GM19468 (cell line): ENCODE measurements around the gene ARMS2.

Source experiments
- ATAC-seq: cut with Tn5 transposase; IDR thresholded peaks from one replicate; pipeline ENCODE4 v1.9.1; 2021; ENCODE audit warnings: mild to moderate bottlenecking, moderate library complexity, moderate number of reproducible peaks; ENCODE audit not compliant: unreplicated experiment; ENCODE audit errors: extremely low read depth

Gene ARMS2

GRCh38 chr10:122449153-122449552 is 5.3 kb upstream of the ARMS2 start:
- ATAC-seq, result no peak

- ATAC-seq, result no peak
Measured at GRCh38 chr10:122450353-122450990, 4.0 kb upstream of the ARMS2 start.

- no peak for ATAC-seq
Measured at GRCh38 chr10:122454071-122454470, 382 bp upstream of the ARMS2 start.

DNA sequence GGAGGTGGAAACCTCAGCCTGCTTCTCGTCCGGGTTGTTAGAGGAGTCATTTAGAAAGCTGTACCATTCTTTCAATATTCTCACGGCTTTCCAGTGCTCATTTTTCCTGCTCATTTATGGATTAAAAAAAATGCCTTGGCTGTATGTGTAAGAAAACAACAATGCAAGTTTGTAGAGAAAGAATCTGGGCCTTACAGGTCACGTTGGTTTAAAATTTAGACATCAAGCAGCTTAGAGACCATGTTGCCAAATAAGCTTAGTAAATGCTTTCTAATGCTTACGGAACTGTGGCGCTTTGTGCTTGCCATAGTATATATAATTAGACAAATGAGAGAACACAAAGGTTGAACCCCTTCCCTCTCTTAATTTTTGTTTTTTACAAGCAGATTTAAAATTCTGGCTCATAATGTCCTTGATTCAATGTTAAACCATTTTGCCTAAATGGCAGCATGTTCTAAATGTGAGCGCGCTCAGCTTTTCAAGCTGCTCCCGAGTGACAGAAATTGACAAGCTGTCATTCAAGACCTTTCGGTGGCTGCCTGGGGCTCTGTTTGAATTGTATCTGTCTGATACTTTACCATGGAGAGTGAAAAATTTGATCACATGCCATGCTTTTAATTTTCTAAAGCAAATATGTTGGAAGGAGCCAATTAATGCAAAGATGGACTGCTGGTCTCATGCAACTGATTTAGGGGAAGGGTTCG is 1.1 kb downstream of the ARMS2 start:
- ATAC-seq, result no peak

GRCh38 chr10:122457934-122458333 is 3.5 kb downstream of the ARMS2 start:
- no peak for ATAC-seq

GRCh38 chr10:122458693-122459092 is 4.2 kb downstream of the ARMS2 start:
- ATAC-seq, result no peak

DNA sequence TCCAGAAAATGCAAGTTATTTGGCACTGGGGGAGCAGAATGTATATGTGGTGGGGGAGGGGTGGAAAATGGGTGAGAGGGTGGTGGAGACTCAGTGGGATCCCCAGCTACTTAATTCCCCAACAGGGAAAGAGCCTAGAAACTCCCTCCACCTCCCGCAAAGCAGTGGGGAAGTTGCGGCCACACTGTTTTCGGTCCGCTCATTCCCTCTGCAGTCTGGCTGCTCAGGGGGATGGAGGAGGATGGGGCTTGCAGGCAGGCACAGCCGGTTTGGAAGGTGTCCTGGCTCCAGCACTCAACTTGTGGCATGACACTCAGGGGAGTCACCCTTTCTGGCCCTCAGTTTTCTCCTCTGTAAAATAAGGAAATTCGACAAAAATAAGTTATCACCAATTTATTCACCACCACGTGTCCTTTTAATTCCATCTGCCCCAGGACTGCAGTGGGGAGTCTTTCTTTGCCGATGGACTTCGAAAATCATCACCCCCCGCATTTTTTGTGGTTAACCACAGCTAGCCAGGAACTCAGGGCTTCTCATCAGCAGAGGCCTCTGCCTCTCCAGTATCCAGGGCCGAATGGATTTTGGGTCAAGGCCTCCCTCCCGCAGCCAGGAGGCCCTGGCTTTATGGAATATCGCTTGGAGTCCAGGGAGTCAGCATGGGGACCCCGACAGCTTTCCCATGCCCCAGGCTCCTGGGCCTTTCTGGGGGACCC is 5.3 kb downstream of the ARMS2 start:
- no peak for ATAC-seq

DNA sequence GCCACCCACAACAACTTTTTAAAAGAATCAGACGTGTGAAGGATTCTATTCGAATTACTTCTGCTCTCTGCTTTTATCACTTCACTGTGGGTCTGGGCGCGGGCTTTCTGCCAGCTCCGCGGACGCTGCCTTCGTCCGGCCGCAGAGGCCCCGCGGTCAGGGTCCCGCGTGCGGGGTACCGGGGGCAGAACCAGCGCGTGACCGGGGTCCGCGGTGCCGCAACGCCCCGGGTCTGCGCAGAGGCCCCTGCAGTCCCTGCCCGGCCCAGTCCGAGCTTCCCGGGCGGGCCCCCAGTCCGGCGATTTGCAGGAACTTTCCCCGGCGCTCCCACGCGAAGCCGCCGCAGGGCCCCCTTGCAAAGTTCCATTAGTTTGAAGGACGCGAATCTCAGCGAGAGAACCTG is 6.4 kb downstream of the ARMS2 start:
- ATAC-seq, result no peak

DNA sequence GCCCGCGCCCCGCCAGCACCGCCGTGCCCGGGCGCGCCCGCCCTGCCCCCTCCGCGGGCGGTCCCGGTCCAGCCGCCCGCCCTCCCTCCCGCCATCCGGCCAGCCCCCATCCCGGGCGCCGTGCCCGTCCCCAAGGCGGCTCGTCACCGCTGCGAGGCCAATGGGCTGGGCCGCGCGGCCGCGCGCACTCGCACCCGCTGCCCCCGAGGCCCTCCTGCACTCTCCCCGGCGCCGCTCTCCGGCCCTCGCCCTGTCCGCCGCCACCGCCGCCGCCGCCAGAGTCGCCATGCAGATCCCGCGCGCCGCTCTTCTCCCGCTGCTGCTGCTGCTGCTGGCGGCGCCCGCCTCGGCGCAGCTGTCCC is 6.9 kb downstream of the ARMS2 start, which contains the start of gene HTRA1:
Gene HTRA1, plus strand, starts transcription at position 187 of the 362 bp plus-strand sequence. Its CDS starts 100 bp downstream, at position 287.
- ATAC-seq, result no peak

DNA sequence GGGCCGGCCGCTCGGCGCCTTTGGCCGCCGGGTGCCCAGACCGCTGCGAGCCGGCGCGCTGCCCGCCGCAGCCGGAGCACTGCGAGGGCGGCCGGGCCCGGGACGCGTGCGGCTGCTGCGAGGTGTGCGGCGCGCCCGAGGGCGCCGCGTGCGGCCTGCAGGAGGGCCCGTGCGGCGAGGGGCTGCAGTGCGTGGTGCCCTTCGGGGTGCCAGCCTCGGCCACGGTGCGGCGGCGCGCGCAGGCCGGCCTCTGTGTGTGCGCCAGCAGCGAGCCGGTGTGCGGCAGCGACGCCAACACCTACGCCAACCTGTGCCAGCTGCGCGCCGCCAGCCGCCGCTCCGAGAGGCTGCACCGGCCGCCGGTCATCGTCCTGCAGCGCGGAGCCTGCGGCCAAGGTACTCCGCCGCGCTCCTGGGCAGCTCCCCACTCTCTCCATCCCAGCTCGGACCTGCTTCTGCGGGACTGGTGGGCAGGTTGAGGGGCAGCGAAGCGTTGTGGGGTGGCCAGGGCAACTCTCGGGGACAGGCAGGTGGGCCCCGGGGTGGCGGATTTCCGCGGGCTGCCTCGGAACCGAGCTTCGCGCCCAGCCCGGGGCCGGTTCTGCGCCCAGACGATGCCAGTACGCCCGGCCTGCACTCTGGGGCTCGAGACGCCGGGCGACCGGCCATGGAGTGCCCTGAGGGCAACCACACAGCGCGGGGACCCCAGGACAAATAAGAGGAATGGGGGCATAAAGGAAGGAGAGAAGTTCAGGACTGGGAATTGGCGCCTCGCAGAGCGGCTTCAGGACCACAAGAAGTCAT is 7.5 kb downstream of the ARMS2 start:
- ATAC-seq, result no peak

- no peak for ATAC-seq
Measured at GRCh38 chr10:122462533-122463465, 8.3 kb downstream of the ARMS2 start.

DNA sequence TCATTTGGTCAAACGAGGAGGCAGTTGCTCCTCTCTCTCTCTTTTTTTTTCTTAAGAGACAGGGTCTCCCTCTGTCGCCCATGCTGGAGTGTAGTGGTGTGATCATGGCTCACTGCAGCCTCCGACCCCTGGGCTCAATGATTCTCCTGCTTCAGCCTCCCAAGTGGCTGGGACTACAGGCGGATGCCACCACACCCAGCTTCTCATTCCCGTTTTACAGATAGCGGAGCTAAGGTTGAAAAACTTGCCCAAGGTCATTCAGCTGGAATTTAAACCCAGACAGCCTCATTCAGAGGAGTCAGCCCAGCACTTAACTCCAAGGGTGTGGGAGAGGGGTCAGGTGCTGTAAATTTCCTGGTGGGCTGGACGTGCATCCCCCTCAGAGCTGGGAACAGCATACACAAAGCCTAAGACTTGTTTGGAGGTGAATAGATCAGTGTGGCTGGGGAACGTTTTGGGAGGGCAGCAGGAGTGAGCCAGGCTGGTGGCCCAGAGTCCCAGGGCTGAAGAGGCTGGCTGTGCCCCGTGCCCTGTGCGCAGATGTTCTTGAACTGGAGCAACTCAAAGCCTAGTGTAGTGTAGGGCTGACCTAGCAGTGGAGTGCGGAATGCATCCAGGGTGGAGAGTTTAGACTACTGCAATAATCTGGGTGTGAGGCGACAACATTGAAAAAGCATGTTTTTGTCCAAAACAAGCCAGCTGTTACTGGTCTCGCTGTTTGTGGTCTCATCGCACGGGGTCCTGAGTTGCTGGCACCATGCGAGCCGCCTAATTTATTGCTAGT is 9.2 kb downstream of the ARMS2 start:
- no peak for ATAC-seq

DNA sequence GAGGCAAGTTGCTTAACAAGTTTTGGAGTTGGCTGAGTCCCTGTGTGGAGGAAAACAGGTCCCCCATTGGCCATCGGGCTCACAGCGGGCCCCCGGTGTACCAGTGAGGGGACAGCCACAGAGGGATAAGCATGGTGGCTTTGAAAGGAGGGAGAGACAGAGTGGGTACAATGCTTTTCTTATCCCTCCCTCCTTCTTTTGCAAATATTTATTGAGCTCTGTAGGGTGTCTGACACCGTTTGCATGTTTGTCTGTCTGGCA is 9.7 kb downstream of the ARMS2 start:
- no peak for ATAC-seq

DNA sequence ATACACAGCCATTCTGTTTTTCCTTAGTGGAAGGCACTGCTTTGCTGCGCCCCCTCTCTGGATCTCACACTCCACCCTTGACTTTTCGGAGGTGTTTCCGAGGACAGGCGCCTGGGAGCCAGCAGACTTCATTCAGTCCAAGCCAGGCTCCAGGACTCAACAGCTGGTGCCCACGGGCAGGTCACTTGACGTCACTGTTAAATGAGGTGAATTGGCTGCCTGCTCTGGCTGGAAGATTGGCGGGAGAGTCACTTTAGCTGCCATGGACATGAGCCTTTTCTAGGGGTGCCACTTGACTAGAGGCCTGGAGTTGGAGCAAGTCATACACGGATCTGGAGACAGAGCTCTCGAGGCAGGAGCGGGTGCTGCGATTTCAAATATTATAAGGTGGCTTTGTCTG is 10.1 kb downstream of the ARMS2 start:
- no peak for ATAC-seq

- no peak for ATAC-seq
Measured at GRCh38 chr10:122465401-122466040, 11.1 kb downstream of the ARMS2 start.

- no peak for ATAC-seq
Measured at GRCh38 chr10:122466951-122467381, 12.5 kb downstream of the ARMS2 start.

GRCh38 chr10:122467701-122468100 is 13.2 kb downstream of the ARMS2 start:
- ATAC-seq, result no peak

- ATAC-seq, result no peak
Measured at GRCh38 chr10:122468307-122468925, 14.0 kb downstream of the ARMS2 start.
